Activated CD4-positive, alpha-beta T cell treated with anti-CD3 and anti-CD28 coated beads, Interleukin-2, amount 10 ng/mL, durations not matched to agents 7 days and 5 days (primary cell): ENCODE measurements around the gene CYP2W1. TPM values are rescaled to one million over a fixed set of nuclear protein-coding genes. Genes with fewer than 3 reads are reported as not detected.
"Not testable (repeated sequence)": the region's sequence is repeated elsewhere in the genome, so short reads cannot be mapped to it uniquely, and the experiment has no call there.

Experiments used
- CTCF ChIA-PET: fragments of 350-600 bp; sonication (Branson Sonifier 250); formaldehyde crosslinking; loops from one replicate; lab custom pipeline; 2021; ENCODE audit warnings: antibody characterized with exemption; lab: Charles Lee
- POLR2A ChIA-PET: fragments of 350-600 bp; sonication (Branson Sonifier 250); formaldehyde crosslinking; loops from one replicate; lab custom pipeline; 2021; ENCODE audit warnings: antibody characterized with exemption; lab: Charles Lee
- DNase-seq: peaks from one replicate; pipeline ENCODE4 v3.0.0-alpha.2; 2020
- H3K27ac Mint-ChIP-seq: one replicate; pipeline ENCODE4 v1.8.0; 2021; ENCODE audit warnings: mild to moderate bottlenecking, moderate library complexity, mixed read lengths
- H3K27me3 Mint-ChIP-seq: one replicate; pipeline ENCODE4 v1.8.0; 2021; ENCODE audit warnings: mixed read lengths
- H3K36me3 Mint-ChIP-seq: one replicate; pipeline ENCODE4 v1.8.0; 2021; ENCODE audit warnings: low read depth, mixed read lengths
- H3K4me1 Mint-ChIP-seq: one replicate; pipeline ENCODE4 v1.8.0; 2021; ENCODE audit warnings: mixed read lengths
- H3K4me3 Mint-ChIP-seq: one replicate; pipeline ENCODE4 v1.8.0; 2021; ENCODE audit warnings: mild to moderate bottlenecking, moderate library complexity, mixed read lengths
- H3K9me3 Mint-ChIP-seq: one replicate; pipeline ENCODE4 v1.8.0; 2021; ENCODE audit warnings: mixed read lengths
- total RNA-seq, 2 experiments: library from RNA; stranded (reverse); gene quantifications; one replicate each; pipeline ENCODE4 v1.2.3, GENCODE V29; 2021

The CYP2W1 gene
- total RNA-seq, 2 experiments from 2014 or later: not detected

DNA sequence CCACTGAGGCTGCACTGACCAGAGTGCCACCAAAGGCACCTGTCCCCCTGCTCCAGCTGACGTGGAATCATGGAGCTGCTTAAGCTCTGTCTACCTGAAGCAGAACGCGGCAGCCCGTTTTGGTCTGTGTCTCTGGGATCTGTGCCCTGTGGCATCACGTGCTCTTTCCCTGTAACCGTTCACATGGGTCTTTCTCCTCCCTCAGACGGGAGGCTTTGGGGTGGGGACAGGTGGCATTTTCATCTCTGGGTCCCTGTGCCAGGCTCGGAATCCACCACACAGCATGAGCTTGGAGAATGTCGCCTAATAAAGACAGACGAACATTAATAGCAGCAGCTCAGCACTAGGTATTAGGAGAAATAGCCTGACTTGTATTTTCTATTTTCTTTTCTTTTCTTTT is 26.9 kb upstream of the CYP2W1 start:
- no peaks in the 10 kb centered on the region for H3K36me3 Mint-ChIP-seq

DNA sequence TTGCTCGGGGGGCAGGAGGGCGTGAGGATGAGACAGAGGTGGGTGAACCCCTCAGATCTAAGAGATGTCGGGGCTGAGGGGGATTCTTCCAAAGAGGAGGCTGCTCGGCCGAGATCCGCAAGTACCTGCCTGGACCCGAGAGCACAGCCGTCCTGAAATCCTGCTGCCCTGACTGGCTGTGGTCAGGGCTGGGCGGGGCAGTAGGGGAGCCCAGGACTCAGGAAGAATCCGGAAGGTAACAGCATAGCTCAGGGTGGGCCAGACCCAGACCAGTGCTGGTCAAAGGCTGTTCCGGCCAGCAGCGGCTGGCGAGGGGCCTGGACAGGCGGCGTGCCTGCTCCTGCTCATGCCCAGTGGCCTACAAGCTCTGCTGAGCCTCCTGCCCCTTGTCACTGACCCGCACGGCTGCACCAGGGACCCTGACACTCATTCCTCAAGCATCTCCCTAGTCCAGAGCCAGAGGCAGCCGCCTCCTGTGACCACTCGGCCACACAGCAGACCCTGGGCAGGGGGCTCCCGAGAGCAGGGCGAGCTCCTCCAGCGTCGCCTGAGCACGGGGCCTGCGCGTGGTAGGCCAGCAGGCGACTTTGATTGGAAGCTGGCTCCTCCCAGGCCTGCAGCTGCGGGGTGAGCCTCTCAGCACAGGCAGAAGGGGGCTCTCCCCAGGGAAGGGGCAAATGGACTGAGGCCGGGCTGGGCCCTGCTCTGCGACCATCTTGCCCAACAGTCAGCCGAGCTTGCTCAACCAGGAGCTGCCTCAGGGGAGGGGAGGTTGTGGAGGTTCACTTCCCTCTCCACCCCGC is 25.4 kb upstream of the CYP2W1 start:
- Mint-ChIP-seq H3K4me3 (no peak overlapping the region), H3K9me3 (no peaks in the 10 kb centered on the region), H3K27me3 (peaks cover 13% of the 10 kb centered on the region), H3K27ac (no peak overlapping the region), H3K36me3 (no peaks in the 10 kb centered on the region), H3K4me1 (peaks cover 4% of the 10 kb centered on the region)
- ChIA-PET POLR2A (no interaction called here), CTCF (interaction anchor here (0.9 to 1.3 kb wide), 4 partner anchors 9 to 36 kb away, joined by 3 to 4 read pairs (median 4); no protein-coding TSS in a partner anchor)
- no peak for DNase-seq

More for the DNA sequence above, 26.9 kb upstream of the CYP2W1 start:
- POLR2A ChIA-PET: interaction anchor here (0.6 kb wide), 1 partner anchor 464 kb away, joined by 3 read pairs; no protein-coding TSS in a partner anchor
- no peak for DNase-seq
- CTCF ChIA-PET: interaction anchor here (1.0 kb wide), 1 partner anchor 18 kb away, joined by 3 read pairs; no protein-coding TSS in a partner anchor
- peak overlapping the region; percentile 30 for H3K4me3 Mint-ChIP-seq
- no peaks in the 10 kb centered on the region for H3K9me3 Mint-ChIP-seq
- peaks cover 14% of the 10 kb centered on the region for H3K27me3 Mint-ChIP-seq
- peaks cover 4% of the 10 kb centered on the region for H3K4me1 Mint-ChIP-seq
- H3K27ac Mint-ChIP-seq: no peak overlapping the region

DNA sequence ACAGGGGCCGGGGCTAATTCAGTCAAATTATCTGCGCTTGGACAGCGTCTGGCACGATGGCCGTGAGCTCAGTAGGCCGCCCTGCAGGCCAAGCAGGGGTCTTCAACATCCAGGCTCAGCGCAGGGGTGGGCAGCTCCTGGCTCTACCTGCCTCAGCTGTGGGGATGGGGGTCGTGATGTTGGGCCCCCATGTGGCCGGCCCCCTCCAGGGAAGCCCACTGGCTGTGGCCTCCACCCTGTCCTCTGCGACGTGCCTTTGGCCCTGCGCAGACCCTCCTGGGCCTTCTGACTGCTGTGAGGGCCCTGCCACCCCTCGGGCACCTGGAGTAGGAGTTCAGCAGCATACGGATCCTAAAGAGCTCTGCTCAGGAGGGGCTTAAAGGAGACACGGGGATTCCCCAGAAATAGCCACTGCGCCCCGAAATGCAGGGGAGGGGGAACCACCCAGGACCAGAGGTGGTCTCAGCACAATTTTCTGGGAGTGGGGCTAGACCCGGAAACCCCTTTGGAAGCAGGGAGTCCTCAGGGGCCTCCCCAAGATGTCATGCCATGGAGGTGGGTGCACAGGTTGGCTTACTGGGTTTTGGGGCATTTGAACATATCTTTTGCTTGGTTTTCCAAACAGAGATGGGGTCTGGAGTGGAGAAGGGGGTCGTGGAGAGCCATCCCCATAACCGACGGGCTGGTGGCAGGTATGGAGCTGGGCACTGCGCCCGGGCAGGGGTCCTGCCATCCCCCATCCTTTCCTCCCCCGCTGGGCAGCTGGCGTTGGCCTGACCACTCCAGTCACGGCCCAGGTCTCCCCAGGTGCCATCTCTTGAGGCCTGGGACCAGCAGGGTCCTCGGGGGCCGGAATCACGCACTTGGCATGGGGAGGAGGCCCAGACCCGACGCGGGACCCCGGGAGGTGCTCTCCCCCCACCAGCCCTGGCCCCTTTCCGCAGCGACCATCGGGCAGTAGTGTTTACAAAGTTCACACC is 24.5 kb upstream of the CYP2W1 start:
- no peak for DNase-seq
- Mint-ChIP-seq H3K36me3 (no peaks in the 10 kb centered on the region), H3K4me3 (no peak overlapping the region), H3K27me3 (peaks cover 14% of the 10 kb centered on the region), H3K27ac (no peak overlapping the region), H3K9me3 (no peaks in the 10 kb centered on the region), H3K4me1 (peaks cover 5% of the 10 kb centered on the region)
- CTCF ChIA-PET: interaction anchor here (0.9 to 1.3 kb wide), 2 partner anchors 10 to 11 kb away, joined by 3 to 4 read pairs; no protein-coding TSS in a partner anchor
- POLR2A ChIA-PET: no interaction called here

DNA sequence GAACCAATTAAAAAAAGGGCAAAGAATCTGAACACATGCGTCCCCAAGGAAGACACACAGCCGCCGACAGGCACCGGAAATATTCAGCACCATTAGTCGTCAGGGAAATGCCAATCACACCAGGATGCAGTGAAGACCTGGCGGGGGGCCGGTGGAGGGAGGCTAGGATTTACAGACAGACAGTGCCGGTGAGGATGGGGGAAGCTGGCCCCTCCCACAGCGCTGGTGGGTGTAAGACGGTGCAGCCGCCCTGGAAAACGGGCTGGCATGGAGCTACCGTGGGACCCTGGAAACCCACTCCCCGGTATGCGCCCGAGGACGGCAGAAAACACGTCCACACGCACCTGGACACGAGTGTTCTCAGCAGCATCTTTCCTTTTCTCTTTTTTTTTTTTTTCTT is 23.7 kb upstream of the CYP2W1 start:
- ChIA-PET POLR2A (no interaction called here), CTCF (interaction anchor here (0.9 to 1.3 kb wide), 2 partner anchors 9 to 10 kb away, joined by 3 read pairs; no protein-coding TSS in a partner anchor)
- H3K27ac Mint-ChIP-seq: no peak overlapping the region
- no peaks in the 10 kb centered on the region for H3K36me3 Mint-ChIP-seq
- no peak for DNase-seq
- H3K27me3 Mint-ChIP-seq: peaks cover 15% of the 10 kb centered on the region
- H3K4me3 Mint-ChIP-seq: no peak overlapping the region
- H3K9me3 Mint-ChIP-seq: no peaks in the 10 kb centered on the region
- H3K4me1 Mint-ChIP-seq: peaks cover 7% of the 10 kb centered on the region

DNA sequence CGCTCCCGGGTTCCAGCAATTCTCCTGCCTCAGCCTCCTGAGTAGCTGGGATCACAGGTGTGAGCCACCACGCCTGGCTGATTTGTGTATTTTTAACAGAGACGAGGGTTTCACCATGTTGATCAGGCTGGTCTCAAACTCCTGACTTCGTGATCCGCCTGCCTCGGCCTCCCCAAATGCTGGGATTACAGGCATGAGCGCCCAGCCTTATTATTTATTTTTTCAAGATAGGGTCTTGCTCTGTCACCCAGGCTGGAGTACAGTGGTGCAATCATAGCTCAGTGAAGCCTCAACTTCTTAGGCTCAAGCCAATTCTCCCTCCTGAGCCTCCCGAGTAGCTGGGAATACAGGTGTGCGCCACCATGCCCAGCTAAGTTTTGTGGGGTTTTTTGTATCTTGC is 23.2 kb upstream of the CYP2W1 start:
- POLR2A ChIA-PET, H3K36me3 Mint-ChIP-seq, H3K4me3 Mint-ChIP-seq, H3K9me3 Mint-ChIP-seq, DNase-seq, H3K27ac Mint-ChIP-seq, H3K4me1 Mint-ChIP-seq: not testable (repeated sequence)
- CTCF ChIA-PET: interaction anchor here (0.9 kb wide), 1 partner anchor 9 kb away, joined by 3 read pairs; no protein-coding TSS in a partner anchor
- peaks cover 16% of the 10 kb centered on the region for H3K27me3 Mint-ChIP-seq

DNA sequence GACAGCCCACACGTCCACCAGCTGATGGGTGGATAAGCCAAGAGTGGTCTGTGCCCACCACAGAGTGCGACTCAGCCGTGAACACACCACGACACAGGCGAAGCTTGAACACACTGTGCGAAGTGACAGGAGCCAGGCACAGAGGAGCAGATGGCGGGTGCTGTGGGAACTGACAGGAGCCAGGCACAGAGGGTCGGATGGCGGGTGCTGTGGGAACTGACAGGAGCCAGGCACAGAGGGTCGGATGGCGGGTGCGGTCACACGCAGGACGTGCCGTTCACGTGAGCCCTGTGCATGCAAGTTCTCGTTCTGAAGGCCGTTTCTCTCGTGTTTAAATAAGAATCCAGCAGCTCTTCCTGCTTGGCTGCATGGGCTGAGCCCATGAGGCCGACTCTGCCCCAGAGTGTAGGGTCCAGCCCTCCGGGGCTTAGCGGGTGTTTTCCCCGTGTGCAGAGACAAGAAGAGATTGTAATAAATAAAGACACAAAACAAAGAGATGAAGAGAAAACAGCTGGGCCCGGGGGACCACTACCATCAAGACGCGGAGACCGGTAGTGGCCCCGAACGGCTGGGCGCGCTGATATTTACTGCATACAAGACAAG is 22.6 kb upstream of the CYP2W1 start:
- Mint-ChIP-seq H3K27me3 (peaks cover 11% of the 10 kb centered on the region), H3K4me3 (no peak overlapping the region), H3K4me1 (peaks cover 11% of the 10 kb centered on the region), H3K36me3 (no peaks in the 10 kb centered on the region), H3K27ac (no peak overlapping the region), H3K9me3 (no peaks in the 10 kb centered on the region)
- CTCF ChIA-PET: interaction anchor here (0.9 kb wide), 1 partner anchor 10 kb away, joined by 3 read pairs; no protein-coding TSS in a partner anchor
- POLR2A ChIA-PET: no interaction called here
- no peak for DNase-seq

DNA sequence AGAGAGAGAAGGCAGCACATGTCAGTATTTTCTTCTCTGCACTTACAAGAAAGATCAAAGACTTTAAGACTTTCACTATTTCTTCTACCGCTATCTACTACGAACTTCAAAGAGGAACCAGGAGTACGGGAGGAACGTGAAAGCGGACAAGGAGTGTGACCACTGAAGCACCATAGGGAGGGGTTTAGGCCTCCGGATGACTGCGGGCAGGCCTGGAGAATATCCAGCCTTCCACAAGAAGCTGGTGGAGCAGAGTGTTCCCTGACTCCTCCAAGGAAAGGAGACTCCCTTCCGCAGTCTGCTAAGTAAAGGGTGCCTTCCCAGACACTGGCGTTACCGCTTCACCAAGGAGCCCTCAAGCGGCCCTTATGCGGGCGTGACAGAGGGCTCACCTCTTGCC is 22.0 kb upstream of the CYP2W1 start:
- H3K36me3 Mint-ChIP-seq, DNase-seq, CTCF ChIA-PET, H3K27me3 Mint-ChIP-seq, H3K9me3 Mint-ChIP-seq, POLR2A ChIA-PET, H3K27ac Mint-ChIP-seq, H3K4me3 Mint-ChIP-seq: not testable (repeated sequence)
- H3K4me1 Mint-ChIP-seq: peaks cover 12% of the 10 kb centered on the region

DNA sequence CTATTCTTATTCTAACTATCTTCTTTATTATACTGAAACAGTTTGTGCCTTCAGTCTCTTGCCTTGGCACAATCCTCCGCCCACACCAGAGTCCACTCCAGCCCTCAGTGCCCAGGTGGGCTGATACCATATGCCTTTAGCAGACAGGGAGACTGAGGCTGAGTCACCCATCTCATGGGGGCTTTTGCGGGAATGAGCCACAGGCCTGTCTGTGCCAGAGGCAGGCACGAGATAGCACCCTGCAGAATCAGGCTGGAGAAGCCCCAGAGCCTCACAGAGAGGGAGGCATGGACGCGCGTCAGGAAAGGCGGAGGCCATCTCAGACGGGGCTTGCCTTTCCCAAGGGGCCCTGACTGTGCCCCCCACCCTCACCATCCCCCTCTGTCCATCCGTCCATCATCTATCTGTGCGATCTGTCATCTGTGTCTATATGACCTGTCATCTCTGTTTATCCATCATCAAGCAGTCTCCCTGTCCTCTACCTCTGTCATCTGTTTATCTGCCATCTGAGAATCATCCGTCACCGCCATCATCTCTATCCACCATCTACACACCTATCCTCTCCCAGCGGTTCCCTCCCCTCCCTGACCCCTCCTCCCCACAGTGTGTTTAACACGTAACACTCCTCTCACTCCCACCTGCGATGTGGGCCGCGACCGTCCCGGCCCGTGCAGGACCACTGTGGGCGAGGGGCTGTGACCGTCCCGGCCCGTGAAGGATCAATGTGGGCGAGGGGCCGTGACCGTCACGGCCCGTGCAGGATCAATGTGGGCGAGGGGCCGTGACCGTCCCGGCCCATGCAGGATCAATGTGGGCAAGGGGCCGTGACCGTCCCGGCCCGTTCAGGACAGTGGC is 21.2 kb upstream of the CYP2W1 start:
- H3K27ac Mint-ChIP-seq: no peak overlapping the region
- no peaks in the 10 kb centered on the region for H3K9me3 Mint-ChIP-seq
- DNase-seq: no peak
- H3K4me3 Mint-ChIP-seq: no peak overlapping the region
- H3K4me1 Mint-ChIP-seq: peaks cover 14% of the 10 kb centered on the region
- no peaks in the 10 kb centered on the region for H3K36me3 Mint-ChIP-seq
- ChIA-PET CTCF (no interaction called here), POLR2A (no interaction called here)
- H3K27me3 Mint-ChIP-seq: peaks cover 7% of the 10 kb centered on the region

DNA sequence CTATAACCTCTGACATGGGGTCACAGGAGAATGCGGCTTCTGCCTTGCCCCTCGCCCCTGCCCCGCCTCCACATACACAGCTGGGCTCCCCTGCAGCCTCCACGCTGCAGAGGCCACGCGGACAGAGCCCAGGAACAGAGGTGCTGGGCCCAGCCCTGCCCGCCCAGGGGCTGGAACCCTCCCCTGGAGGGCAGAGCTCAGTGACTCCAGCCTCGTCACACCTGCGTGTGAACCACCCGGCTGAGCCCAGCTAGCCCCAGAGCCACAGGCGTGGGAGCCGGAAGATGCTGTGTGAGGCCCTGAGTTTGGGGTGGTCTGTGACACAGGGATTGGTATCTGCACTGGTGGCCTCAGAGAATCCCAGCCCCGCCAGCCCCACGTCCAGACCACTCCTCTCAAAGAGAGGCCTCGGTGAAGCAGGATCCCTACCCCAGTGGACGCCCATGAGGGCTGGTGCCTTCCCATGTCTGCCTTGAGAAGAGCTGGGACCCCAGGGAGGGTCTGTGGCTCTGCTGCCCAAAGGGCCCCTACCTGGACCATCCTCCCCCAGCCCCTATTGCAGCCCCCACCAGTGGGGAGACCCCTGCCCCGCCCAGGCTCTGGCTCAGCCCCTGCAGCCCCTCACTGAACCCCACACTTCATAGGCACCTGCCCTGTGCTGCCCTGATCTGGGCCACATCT is 20.4 kb upstream of the CYP2W1 start:
- peaks cover 14% of the 10 kb centered on the region for H3K4me1 Mint-ChIP-seq
- no peak for DNase-seq
- H3K27ac Mint-ChIP-seq: no peak overlapping the region
- CTCF ChIA-PET: no interaction called here
- POLR2A ChIA-PET: no interaction called here
- H3K27me3 Mint-ChIP-seq: peaks cover 7% of the 10 kb centered on the region
- H3K9me3 Mint-ChIP-seq: no peaks in the 10 kb centered on the region
- no peak overlapping the region for H3K4me3 Mint-ChIP-seq
- peaks cover 5% of the 10 kb centered on the region for H3K36me3 Mint-ChIP-seq

DNA sequence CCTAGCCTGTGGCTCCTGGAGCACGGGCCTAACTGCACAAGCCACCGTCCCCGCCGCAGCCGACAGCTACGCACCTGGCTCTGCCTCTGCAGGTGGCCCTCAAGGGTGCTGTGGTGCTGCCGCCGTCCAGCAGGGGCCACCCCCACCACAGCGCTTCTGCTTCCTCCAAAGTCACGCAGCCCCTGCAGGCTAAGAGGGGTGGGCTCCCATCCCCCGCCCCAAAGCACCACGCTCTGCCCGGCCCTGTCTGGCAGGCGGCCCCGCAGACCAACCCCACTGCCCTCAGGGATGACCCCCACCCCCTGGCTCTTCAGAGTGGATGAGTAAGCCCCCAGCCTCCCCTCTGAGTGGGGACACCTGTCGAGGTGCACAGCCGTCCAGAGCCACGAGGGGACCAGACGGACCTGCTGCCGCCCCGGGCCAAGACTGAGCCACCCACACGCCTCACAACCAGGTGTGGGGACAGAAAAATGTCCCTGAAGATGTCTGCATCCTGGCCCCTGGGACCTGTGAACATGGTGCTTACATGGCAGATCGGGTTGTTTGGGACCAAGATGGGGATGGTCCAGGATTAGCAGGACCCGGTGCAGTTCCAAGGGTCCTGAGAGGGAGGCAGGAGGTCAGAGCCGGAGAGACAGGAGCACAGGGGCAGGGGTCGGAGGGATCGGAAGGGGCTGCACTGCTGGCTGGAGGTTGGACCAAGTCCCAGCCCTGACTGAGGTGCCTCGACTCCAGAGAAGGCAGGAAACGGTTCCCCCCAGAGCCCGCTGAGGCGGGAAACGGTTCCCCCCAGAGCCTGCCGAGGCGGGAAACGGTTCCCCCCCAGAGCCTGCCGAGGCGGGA is 19.5 kb upstream of the CYP2W1 start:
- Mint-ChIP-seq H3K4me3 (no peak overlapping the region), H3K27me3 (peaks cover 7% of the 10 kb centered on the region), H3K36me3 (peaks cover 10% of the 10 kb centered on the region), H3K9me3 (no peaks in the 10 kb centered on the region), H3K27ac (no peak overlapping the region), H3K4me1 (peaks cover 14% of the 10 kb centered on the region)
- POLR2A ChIA-PET: no interaction called here
- CTCF ChIA-PET: interaction anchor here (0.6 to 0.8 kb wide), 2 partner anchors 11 to 272 kb away, joined by 3 read pairs; no protein-coding TSS in a partner anchor
- DNase-seq: no peak
